ENCODE measurements around the gene KCNS3. TPM values are rescaled to one million over a fixed set of nuclear protein-coding genes. Genes with fewer than 3 reads are reported as not detected.

The KCNS3 gene
- total and polyA plus RNA-seq, 2 of the 4 experiments (the other 2 are of a cell fraction) = 2.9 to 4.3 TPM

- peaks cover 0 to 6% of the 10 kb centered on the region in 2 experiments; a peak in 2 of 4 replicates for H3K79me1 ChIP-seq (ENCODE audit: low read depth in 1 of 2, low read length in 2 of 2)
- intact Hi-C loops (cut with micrococcal nuclease) (no loop called here), in situ Hi-C loops (cut with MboI; ENCODE audit: low sequenced_read_pairs) (no loop called here), dilution Hi-C loops (cut with HindIII; ENCODE audit: low sequenced_read_pairs, unreplicated experiment) (no loop called here)
- no peak overlapping the region for H3K9ac ChIP-seq (ENCODE audit: low read depth, low read length)
- no peak overlapping the region; the same call in 1 of the 2 replicates for H3K23ac ChIP-seq (ENCODE audit: low read depth, low read length)
- no peaks in the 10 kb centered on the region for H3K9me1 ChIP-seq (ENCODE audit: insufficient read depth, low read length)
- no peak overlapping the region for H3K27ac ChIP-seq (ENCODE audit: insufficient read depth, low read length)
- no peak overlapping the region for H4K8ac ChIP-seq (ENCODE audit: low read depth in 2 of 2, low read length in 2 of 2)
- no peak overlapping the region for H4K5ac ChIP-seq (ENCODE audit: low read depth, low read length)
- H2BK15ac ChIP-seq (ENCODE audit: low read depth, low read length) = no peak overlapping the region
- no peak overlapping the region for H3K56ac ChIP-seq (ENCODE audit: extremely low read depth, insufficient read depth, low read length)
- CTCF ChIA-PET = no interaction called here
- no peaks in the 10 kb centered on the region for H3K4me1 ChIP-seq (ENCODE audit: control insufficient read depth, insufficient read depth, low read length)
- DNase-seq = no peak
- no peak overlapping the region for H3K4me3 ChIP-seq (ENCODE audit: insufficient read depth, low read depth, low read length)
- TF ChIP-seq CTCF (conservative IDR thresholded peaks at IDR 0.05; ENCODE audit: low read depth, low read length) (no peak), MAZ (IDR thresholded peaks at IDR 0.05; ENCODE audit: borderline replicate concordance, low read depth, low read length) (no peak), USF2 (IDR thresholded peaks at IDR 0.05; ENCODE audit: low read depth, low read length) (no peak), POLR2A (IDR thresholded peaks at IDR 0.05; ENCODE audit: low read depth, low read length) (no peak), FOS (IDR thresholded peaks at IDR 0.05; ENCODE audit: low read depth, low read length) (no peak), MXI1 (IDR thresholded peaks at IDR 0.05; ENCODE audit: borderline replicate concordance, low read depth, low read length) (no peak), MAFK (IDR thresholded peaks at IDR 0.05; ENCODE audit: low read depth, low read length) (no peak), SMC3 (IDR thresholded peaks at IDR 0.05; ENCODE audit: low read depth, low read length) (no peak)
- TF ChIP-seq, protein P1, sequence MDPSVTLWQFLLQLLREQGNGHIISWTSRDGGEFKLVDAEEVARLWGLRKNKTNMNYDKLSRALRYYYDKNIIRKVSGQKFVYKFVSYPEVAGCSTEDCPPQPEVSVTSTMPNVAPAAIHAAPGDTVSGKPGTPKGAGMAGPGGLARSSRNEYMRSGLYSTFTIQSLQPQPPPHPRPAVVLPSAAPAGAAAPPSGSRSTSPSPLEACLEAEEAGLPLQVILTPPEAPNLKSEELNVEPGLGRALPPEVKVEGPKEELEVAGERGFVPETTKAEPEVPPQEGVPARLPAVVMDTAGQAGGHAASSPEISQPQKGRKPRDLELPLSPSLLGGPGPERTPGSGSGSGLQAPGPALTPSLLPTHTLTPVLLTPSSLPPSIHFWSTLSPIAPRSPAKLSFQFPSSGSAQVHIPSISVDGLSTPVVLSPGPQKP (IDR thresholded peaks at IDR 0.05; ENCODE audit: borderline replicate concordance, low read depth, low read length) = no peak
- peaks cover 4% of the 10 kb centered on the region; the same call in 1 of the 2 replicates for H4K20me1 ChIP-seq (ENCODE audit: insufficient read depth, low read length)
- 57% methylated on average over 1 of the region's 4 CpGs; no CpG with 5 or more reads in 1 of the 2 experiments for WGBS, 2 experiments (ENCODE audit: extremely low coverage in 2 of 2, insufficient read length in 1 of 2)
- no peak overlapping the region for H3K18ac ChIP-seq (ENCODE audit: low read depth, low read length)
- H2AK9ac ChIP-seq (replicated peaks; ENCODE audit: low read depth, low read length, poor library complexity) = no peak overlapping the region
- H2AK5ac ChIP-seq (ENCODE audit: low read depth, low read length) = no peak overlapping the region
- no peak overlapping the region for H3K4ac ChIP-seq (ENCODE audit: low read depth, low read length)
- no peak overlapping the region for H4K91ac ChIP-seq (ENCODE audit: insufficient read depth, low read depth, low read length)
- POLR2A ChIA-PET (ENCODE audit: unreplicated experiment) = no interaction called here
- no peak overlapping the region for H2BK5ac ChIP-seq (ENCODE audit: low read depth, low read length, poor library complexity, severe bottlenecking)
- no TSS peak for BruUV-seq (replicated peaks)
- H3K36me3 ChIP-seq (ENCODE audit: control insufficient read depth, insufficient read depth, low read length) = no peaks in the 10 kb centered on the region
- ATAC-seq (ENCODE audit: low read depth) = no peak
- H3K14ac ChIP-seq (replicated peaks; ENCODE audit: low read depth, low read length) = no peak overlapping the region
- H3K9me3 ChIP-seq (ENCODE audit: control insufficient read depth, insufficient read depth, low read length) = no peaks in the 10 kb centered on the region
- no peak overlapping the region for H2BK120ac ChIP-seq (ENCODE audit: low read depth, low read length)
- no peak overlapping the region for H2BK20ac ChIP-seq (ENCODE audit: low read depth, low read length)
- no peaks in the 10 kb centered on the region for H3K27me3 ChIP-seq (ENCODE audit: control insufficient read depth, insufficient read depth, low read length)
- H2AFZ ChIP-seq (replicated peaks; ENCODE audit: low read length, poor library complexity) = no peak overlapping the region
- no peak overlapping the region for H3K4me2 ChIP-seq (ENCODE audit: low read depth, low read length)
Observed at GRCh38 chr2:17899871-17900270, 21.4 kb downstream of the KCNS3 start.

Measured in IMR-90 (cell line).